Activated T-cell treated with anti-CD3 and anti-CD28 coated beads, Interleukin-2, amount 50 U/mL, for 48 hours (primary cell): Measurements from ENCODE around the gene GFOD2.
"Not testable (repeated sequence)": the region's sequence is repeated elsewhere in the genome, so short reads cannot be mapped to it uniquely, and the experiment has no call there.

Source experiments
- DNase-seq, 2 experiments: peaks; one replicate each; pipeline ENCODE4 v3.0.0-alpha.2; 2020

GFOD2 gene

GRCh38 chr16:67719048-67719777 is at the start of gene GFOD2:
GFOD2 (minus strand) TSS chr16:67719316; CDS start chr16:67685715, 33,601 bp downstream.
- DNase-seq = peak; percentile 99

DNA sequence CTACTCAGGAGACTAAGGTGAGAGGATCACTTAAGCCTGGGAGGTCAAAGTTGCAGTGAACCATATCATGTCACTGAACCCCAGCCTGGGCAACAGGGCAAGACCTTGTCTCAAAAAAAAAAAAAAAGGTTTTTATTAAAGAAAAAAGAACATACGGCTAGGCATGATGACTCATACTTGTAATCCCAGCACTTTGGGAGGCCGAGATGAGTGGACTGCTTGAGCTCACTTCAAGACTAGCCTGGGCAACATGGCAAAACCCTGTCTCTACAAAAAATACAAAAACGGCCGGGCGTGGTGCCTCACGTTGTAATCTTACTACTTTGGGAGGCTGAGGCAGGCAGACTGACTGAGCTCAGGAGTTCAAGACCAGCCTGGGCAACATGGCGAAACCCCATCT is 48.8 kb upstream of the GFOD2 start:
- DNase-seq = no peak

DNA sequence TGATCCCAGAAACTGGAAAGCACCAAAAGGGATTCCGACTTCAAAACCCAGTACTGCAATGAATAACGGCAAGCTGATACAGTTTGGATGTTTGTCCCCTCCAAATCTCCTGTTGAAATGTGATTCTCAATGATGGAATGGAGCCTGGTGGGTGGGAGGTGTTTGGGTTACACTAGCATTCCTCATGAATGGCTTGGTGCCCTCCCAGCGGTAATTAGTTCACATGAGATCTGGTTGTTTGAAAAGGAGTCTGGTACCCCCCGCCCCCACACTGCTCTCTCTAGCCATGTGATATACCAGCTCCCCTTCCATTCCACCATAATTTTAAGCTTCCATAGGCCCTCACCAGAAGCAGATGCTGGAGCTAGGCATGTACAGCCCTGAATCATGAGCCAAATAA is 47.2 kb upstream of the GFOD2 start:
- no peak for DNase-seq

GRCh38 chr16:67764158-67764667 is 45.1 kb upstream of the GFOD2 start:
- no peak for DNase-seq

DNA sequence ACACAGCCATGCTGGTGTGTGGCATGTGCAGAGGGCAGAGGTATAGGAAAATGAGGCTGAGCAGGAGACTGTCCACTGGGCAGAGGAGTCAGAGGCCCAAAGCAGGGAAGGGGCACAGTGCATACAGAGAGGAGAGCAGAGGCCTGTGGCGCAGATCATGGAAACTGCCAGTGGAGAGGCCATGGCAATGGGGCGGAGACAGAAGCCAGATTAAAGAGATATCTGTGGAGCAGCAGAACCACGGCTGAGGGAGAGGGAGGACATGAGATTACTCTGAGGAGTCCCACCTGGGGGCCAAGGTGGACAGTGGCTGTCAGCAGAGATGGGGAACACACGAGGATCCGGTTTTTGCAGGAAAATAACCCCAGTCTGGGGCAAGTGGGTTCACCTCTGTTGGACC is 44.0 kb upstream of the GFOD2 start:
- no peak for DNase-seq

GRCh38 chr16:67762385-67762784 is 43.3 kb upstream of the GFOD2 start:
- DNase-seq = no peak

- DNase-seq = no peak
These were observed 42.8 kb upstream of the GFOD2 start for GRCh38 chr16:67761924-67762323.

DNA sequence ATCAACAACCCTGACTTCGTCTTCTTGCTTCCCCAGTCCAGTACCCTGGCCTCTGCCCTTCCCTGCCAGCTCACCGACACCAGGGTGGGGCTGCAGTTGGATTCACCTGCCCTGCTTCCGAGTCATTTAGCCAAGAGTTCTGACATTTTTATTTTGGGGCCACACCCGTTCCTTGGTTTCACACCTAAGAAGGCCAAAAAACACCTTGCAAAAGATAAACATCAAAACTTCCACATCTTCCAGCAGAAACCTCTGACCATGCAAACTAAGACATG is 41.8 kb upstream of the GFOD2 start:
- DNase-seq = no peak

GRCh38 chr16:67760206-67760955 is 41.3 kb upstream of the GFOD2 start:
- DNase-seq = no peak

DNA sequence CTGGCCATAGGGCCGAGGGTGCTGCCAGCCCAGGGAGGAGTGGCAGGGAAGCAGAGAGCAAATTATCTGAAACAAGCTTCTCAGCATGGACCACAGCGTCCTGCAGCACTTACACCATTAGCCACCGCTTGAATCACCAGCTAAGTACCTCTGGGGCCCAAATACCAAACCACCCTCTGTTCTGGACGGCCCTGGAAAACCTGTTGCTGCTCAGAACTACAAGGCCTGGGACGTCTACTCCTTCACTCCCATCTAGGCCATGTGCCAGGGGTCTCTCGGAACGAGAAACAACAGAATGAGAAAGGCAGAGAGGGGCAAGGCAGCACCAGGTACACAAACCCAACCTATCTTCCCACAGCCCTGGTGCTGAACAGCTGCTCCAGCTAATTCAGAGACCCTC is 39.9 kb upstream of the GFOD2 start:
- DNase-seq = no peak

DNA sequence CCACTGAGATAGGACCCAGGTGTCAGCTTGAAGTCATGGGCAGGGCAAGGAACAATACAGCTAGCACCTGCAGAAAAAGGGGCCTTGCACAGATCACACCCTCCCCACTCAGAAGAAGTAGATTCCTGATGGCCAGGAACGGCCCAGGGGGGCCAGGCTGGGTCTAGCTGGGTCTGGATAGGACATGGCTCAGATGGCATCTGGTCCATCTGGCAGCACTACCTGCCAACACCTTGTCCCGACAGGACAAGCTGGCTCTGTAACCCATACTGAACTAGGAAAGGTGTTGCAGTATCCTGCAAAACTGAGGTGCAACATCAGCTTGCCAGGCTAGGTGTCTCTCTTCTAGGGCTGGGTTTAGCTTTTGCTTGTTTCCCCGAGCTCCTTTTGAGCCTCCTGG is 38.9 kb upstream of the GFOD2 start:
- DNase-seq = no peak

DNA sequence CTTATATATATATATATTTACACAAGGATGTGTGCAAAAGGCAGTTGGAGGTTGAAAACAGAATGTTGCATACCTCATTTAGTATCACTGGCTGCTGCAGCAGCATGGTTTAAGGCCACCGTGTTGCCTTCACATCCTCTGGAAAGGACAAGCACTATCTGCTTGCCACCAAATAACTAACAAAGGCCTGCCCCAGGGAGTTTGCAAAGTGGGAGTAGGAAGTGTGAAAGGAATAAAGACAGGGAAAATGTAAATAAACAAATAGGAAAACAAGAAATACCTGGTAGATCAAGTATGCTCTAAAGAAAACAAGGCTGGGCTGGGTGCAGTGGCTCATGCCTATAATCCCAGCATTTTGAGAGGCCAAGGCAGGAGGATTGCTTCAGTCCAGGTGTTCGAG is 33.5 kb upstream of the GFOD2 start:
- no peak for DNase-seq

- not testable (repeated sequence) for DNase-seq
These were observed 32.2 kb upstream of the GFOD2 start for GRCh38 chr16:67751331-67751730.

DNA sequence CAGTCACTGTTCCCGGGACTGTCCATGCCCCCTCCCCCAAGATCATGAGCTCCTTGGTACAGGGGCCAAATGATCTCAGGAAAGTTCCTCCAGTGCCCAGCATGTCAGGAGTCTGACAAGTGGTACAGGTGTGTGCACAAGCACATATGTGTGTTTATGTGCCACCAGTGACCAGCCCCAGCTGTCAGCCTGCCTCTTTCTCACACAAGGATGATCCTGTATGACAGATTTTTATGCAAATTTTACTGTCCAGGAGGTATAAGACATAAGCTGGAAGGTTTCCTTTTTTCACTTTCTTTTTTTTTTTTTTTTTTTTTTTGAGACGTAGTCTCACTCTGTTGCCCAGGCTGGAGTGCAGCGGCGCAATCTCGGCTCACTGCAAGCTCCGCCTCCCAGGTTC is 31.4 kb upstream of the GFOD2 start:
- DNase-seq = no peak

GRCh38 chr16:67749436-67750078 is 30.4 kb upstream of the GFOD2 start:
- no peak for DNase-seq

GRCh38 chr16:67748834-67749233 is 29.7 kb upstream of the GFOD2 start:
- DNase-seq = no peak

- no peak for DNase-seq
These were observed 27.7 kb upstream of the GFOD2 start for GRCh38 chr16:67746846-67747245.

DNA sequence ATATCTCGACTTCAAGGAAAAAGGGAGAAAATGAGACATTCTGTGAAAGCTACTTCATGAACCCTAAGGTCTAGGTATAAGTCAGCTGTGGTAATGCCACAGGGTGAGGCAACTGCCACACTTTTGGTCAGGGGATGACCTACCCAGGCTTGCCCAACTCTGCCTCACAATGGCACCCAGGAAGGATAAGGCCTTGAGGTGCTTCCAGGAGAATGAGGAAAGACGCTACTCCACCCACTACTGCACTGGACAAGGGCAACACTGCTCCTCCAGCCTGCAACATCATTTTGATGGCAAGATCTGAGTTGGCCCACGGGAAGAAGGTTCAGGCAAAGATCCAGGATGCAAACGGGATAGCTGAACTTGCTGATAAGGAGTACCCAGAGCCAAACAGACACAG is 22.0 kb upstream of the GFOD2 start:
- no peak for DNase-seq

DNA sequence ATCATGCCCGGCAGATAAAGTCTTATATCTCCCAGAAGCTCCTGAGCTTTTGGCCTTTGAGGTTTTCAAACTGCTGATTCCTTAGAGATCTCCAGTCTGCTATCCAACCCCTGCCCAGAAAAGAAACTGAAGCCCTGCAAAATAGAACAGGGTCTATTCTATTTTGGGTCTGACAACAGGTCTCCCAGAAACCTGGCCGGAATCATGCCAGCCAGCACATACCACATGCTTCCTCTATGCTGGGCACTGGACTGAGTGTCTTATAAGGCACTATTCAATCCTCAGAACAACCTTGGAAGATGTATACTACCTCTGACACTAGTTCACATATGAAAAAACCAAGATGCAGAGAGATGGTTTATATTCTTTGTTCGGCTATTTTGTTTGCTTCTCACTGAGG is 21.3 kb upstream of the GFOD2 start:
- DNase-seq = no peak

- DNase-seq = no peak
These were observed 17.7 kb upstream of the GFOD2 start for GRCh38 chr16:67736858-67737257.

GRCh38 chr16:67734731-67735201 is 15.7 kb upstream of the GFOD2 start:
- DNase-seq = no peak

GRCh38 chr16:67733734-67734470 is 14.8 kb upstream of the GFOD2 start:
- no peak for DNase-seq

DNA sequence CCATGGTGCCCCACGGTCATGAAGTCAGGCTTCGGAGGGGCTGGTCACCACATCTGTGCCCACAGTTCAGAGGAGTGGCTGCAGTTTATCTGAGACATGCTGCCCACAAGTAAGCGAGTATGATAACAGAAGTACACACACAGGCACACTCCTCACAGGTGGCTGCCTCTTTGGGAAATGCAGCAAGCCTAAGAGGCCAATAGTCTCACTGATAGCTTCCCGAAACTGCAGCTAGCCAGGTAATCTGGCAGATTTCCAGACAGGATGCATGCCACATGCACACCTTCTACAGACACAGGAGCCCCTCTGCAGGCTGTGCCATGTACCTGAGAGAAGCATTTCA is 12.6 kb upstream of the GFOD2 start:
- DNase-seq = no peak
